ENCODE data around the gene AHNAK.
A peak's percentile ranks its signal among the peaks of the same experiment; 100 is the strongest.

The AHNAK gene

GRCh38 chr11:62439785-62440602 is 106.6 kb downstream of the AHNAK start:
- TF ChIP-seq CTCF (IDR thresholded peaks at IDR 0.05) = no peak
- DNase-seq = peak; percentile 72 to 86
- intact Hi-C loops (cut with DNase I; ENCODE audit: low total_unique reads) = no loop called here
- Histone ChIP-seq H3K36me3 (no peaks in the 10 kb centered on the region), H3K9me3 (no peaks in the 10 kb centered on the region), H3K4me3 (peak overlapping the region; percentile 10 to 34), H3K27ac (peak overlapping the region; percentile 75 to 76), H3K4me1 (peaks cover 4 to 38% (median 26%) of the 10 kb centered on the region in 4 donors), H3K27me3 (no peaks in the 10 kb centered on the region)

DNA sequence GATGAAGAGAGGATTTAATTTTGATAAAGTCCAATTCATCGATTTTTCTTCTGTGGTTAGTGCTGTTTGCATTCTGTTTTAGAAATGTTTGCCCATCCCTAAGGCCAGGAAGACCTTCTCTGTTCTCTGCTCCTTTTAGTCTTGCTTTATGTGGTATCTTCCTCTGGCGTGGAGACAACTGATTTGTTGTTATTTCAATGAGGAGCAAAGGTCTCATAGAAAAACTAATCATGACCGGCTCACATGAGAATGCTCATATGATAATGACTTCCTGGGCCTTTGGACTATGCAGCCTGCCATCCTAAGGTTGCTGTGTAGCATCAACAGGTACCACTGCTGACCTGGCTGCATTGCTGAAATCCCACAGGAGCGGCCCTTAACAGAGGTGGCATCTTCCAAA is 108.0 kb downstream of the AHNAK start:
- DNase-seq = no peak
- H3K27ac ChIP-seq = no peak overlapping the region
- no peak for TF ChIP-seq CTCF (IDR thresholded peaks at IDR 0.05)
- no peak overlapping the region for H3K4me3 ChIP-seq
- no peaks in the 10 kb centered on the region for H3K36me3 ChIP-seq
- intact Hi-C loops (cut with DNase I; ENCODE audit: low total_unique reads) = no loop called here
- peaks cover 4 to 24% (median 16%) of the 10 kb centered on the region in 4 donors for H3K4me1 ChIP-seq
- H3K9me3 ChIP-seq = no peaks in the 10 kb centered on the region
- no peaks in the 10 kb centered on the region for H3K27me3 ChIP-seq

DNA sequence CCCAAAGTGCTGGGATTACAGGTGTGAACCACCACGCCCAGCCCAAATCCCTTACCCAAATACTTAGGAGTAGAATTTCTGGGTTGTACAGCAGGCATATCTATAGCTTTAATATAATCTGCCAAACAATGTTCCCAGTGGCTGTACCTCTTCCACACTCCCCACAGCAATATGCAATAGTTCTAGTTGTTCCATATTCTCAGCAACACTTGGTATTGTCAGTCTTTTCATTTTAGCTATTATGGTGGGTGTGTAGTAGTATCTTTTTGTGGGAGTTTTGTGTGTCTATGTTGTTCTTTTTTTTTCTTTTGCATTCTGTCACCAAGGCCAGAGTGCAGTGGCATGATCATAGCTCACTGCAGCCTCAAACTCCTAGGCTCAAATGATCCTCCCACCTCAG is 109.0 kb downstream of the AHNAK start:
- H3K27me3 ChIP-seq = no peaks in the 10 kb centered on the region
- no peak for DNase-seq
- intact Hi-C loops (cut with DNase I; ENCODE audit: low total_unique reads) = no loop called here
- no peak for TF ChIP-seq CTCF (IDR thresholded peaks at IDR 0.05)
- H3K36me3 ChIP-seq = no peaks in the 10 kb centered on the region
- H3K27ac ChIP-seq = no peak overlapping the region
- H3K9me3 ChIP-seq = no peaks in the 10 kb centered on the region
- peaks cover 4 to 25% (median 13%) of the 10 kb centered on the region in 4 donors for H3K4me1 ChIP-seq
- no peak overlapping the region for H3K4me3 ChIP-seq

GRCh38 chr11:62435846-62436660 is 110.6 kb downstream of the AHNAK start:
- H3K4me1 ChIP-seq = peaks cover 4 to 31% (median 14%) of the 10 kb centered on the region in 4 donors
- no peak for TF ChIP-seq CTCF (IDR thresholded peaks at IDR 0.05)
- no peak overlapping the region for H3K27ac ChIP-seq
- no peaks in the 10 kb centered on the region for H3K9me3 ChIP-seq
- H3K36me3 ChIP-seq = no peaks in the 10 kb centered on the region
- H3K4me3 ChIP-seq = no peak overlapping the region
- no peak for DNase-seq
- no peaks in the 10 kb centered on the region for H3K27me3 ChIP-seq
- intact Hi-C loops (cut with DNase I; ENCODE audit: low total_unique reads) = no loop called here

- Histone ChIP-seq H3K27me3 (no peaks in the 10 kb centered on the region), H3K36me3 (no peaks in the 10 kb centered on the region), H3K9me3 (no peaks in the 10 kb centered on the region), H3K4me1 (peaks cover 0 to 20% (median 6%) of the 10 kb centered on the region in 4 donors), H3K27ac (peak overlapping the region; percentile 36 to 43), H3K4me3 (no peak overlapping the region)
- no peak for TF ChIP-seq CTCF (IDR thresholded peaks at IDR 0.05)
- peak in 1 of 2 donors; percentile 46 for DNase-seq
- intact Hi-C loops (cut with DNase I; ENCODE audit: low total_unique reads) = no loop called here
These were observed 112.7 kb downstream of the AHNAK start for GRCh38 chr11:62433904-62434276.
